Mucosa of stomach (tissue), 1 donor: Measurements from ENCODE around the gene ERFE.

Experiments
- H3K27me3 ChIP-seq: one replicate; pipeline ENCODE4 v1.7.0; 2013; ENCODE audit warnings: mild to moderate bottlenecking, low read length; ENCODE audit not compliant: control insufficient read depth, insufficient read depth
- H3K36me3 ChIP-seq: one replicate; pipeline ENCODE4 v1.7.0; 2013; ENCODE audit warnings: low read length; ENCODE audit not compliant: control insufficient read depth, insufficient read depth
- H3K4me1 ChIP-seq: one replicate; pipeline ENCODE4 v1.7.0; 2013; ENCODE audit warnings: mild to moderate bottlenecking, low read length; ENCODE audit not compliant: control insufficient read depth, insufficient read depth
- H3K4me3 ChIP-seq: one replicate; pipeline ENCODE4 v1.7.0; 2013; ENCODE audit warnings: low read length
- H3K9ac ChIP-seq: one replicate; pipeline ENCODE4 v1.7.0; 2013; ENCODE audit warnings: mild to moderate bottlenecking, low read length, moderate library complexity
- H3K9me3 ChIP-seq: one replicate; pipeline ENCODE4 v1.7.0; 2013; ENCODE audit warnings: mild to moderate bottlenecking, low read length, moderate library complexity; ENCODE audit not compliant: control insufficient read depth
- donor health status: Pancreatic carcinoma.

ERFE gene

GRCh38 chr2:238129166-238130010 is 29.4 kb upstream of the ERFE start:
- Histone ChIP-seq H3K9ac (no peak overlapping the region), H3K36me3 (no peaks in the 10 kb centered on the region), H3K4me1 (peaks cover 6% of the 10 kb centered on the region), H3K27me3 (no peaks in the 10 kb centered on the region), H3K4me3 (no peak overlapping the region), H3K9me3 (no peaks in the 10 kb centered on the region)

GRCh38 chr2:238130111-238130695 is 28.6 kb upstream of the ERFE start:
- no peaks in the 10 kb centered on the region for H3K36me3 ChIP-seq
- H3K27me3 ChIP-seq: no peaks in the 10 kb centered on the region
- H3K9me3 ChIP-seq: no peaks in the 10 kb centered on the region
- H3K4me3 ChIP-seq: no peak overlapping the region
- H3K4me1 ChIP-seq: peaks cover 6% of the 10 kb centered on the region
- no peak overlapping the region for H3K9ac ChIP-seq

- no peaks in the 10 kb centered on the region for H3K27me3 ChIP-seq
- peaks cover 6% of the 10 kb centered on the region for H3K4me1 ChIP-seq
- H3K9ac ChIP-seq: no peak overlapping the region
- no peaks in the 10 kb centered on the region for H3K9me3 ChIP-seq
- no peaks in the 10 kb centered on the region for H3K36me3 ChIP-seq
- H3K4me3 ChIP-seq: no peak overlapping the region
These were observed 27.8 kb upstream of the ERFE start for GRCh38 chr2:238130696-238131628.

- H3K4me1 ChIP-seq: peaks cover 5% of the 10 kb centered on the region
- no peaks in the 10 kb centered on the region for H3K27me3 ChIP-seq
- H3K36me3 ChIP-seq: no peaks in the 10 kb centered on the region
- no peak overlapping the region for H3K4me3 ChIP-seq
- no peaks in the 10 kb centered on the region for H3K9me3 ChIP-seq
- no peak overlapping the region for H3K9ac ChIP-seq
These were observed 26.9 kb upstream of the ERFE start for GRCh38 chr2:238131761-238132462.

- H3K9ac ChIP-seq: no peak overlapping the region
- H3K27me3 ChIP-seq: no peaks in the 10 kb centered on the region
- H3K9me3 ChIP-seq: no peaks in the 10 kb centered on the region
- H3K36me3 ChIP-seq: no peaks in the 10 kb centered on the region
- no peak overlapping the region for H3K4me3 ChIP-seq
- H3K4me1 ChIP-seq: peaks cover under 1% of the 10 kb centered on the region
These were observed 26.0 kb upstream of the ERFE start for GRCh38 chr2:238132463-238133450.

- Histone ChIP-seq H3K9ac (no peak overlapping the region), H3K36me3 (no peaks in the 10 kb centered on the region), H3K4me3 (no peak overlapping the region), H3K9me3 (no peaks in the 10 kb centered on the region), H3K27me3 (no peaks in the 10 kb centered on the region), H3K4me1 (peaks cover 11% of the 10 kb centered on the region)
These were observed 25.0 kb upstream of the ERFE start for GRCh38 chr2:238133499-238134392.

GRCh38 chr2:238134393-238134785 is 24.4 kb upstream of the ERFE start:
- Histone ChIP-seq H3K27me3 (no peaks in the 10 kb centered on the region), H3K4me3 (no peak overlapping the region), H3K36me3 (no peaks in the 10 kb centered on the region), H3K9ac (no peak overlapping the region), H3K9me3 (no peaks in the 10 kb centered on the region), H3K4me1 (peaks cover 12% of the 10 kb centered on the region)

GRCh38 chr2:238135601-238136150 is 23.1 kb upstream of the ERFE start:
- Histone ChIP-seq H3K4me1 (peaks cover 12% of the 10 kb centered on the region), H3K9ac (no peak overlapping the region), H3K9me3 (no peaks in the 10 kb centered on the region), H3K27me3 (no peaks in the 10 kb centered on the region), H3K36me3 (no peaks in the 10 kb centered on the region), H3K4me3 (no peak overlapping the region)

GRCh38 chr2:238136820-238137537 is 21.8 kb upstream of the ERFE start:
- no peak overlapping the region for H3K4me3 ChIP-seq
- H3K4me1 ChIP-seq: peaks cover 22% of the 10 kb centered on the region
- no peaks in the 10 kb centered on the region for H3K36me3 ChIP-seq
- H3K9ac ChIP-seq: no peak overlapping the region
- H3K9me3 ChIP-seq: no peaks in the 10 kb centered on the region
- H3K27me3 ChIP-seq: no peaks in the 10 kb centered on the region
